Caco-2 (cell line): ENCODE data around the gene PARP1. TPM values are rescaled to one million over a fixed set of nuclear protein-coding genes. Genes with fewer than 3 reads are reported as not detected.

Experiments
- BruUV-seq: library from RNA; stranded (reverse); fragments of 400-500 nt; replicated peaks from 2 replicates; lab custom pipeline; 2021; lab: Mats Ljungman, UMichigan
- CTCF ChIA-PET: fragments of 300-600 bp; sonication (Branson Sonifier 250); formaldehyde crosslinking; loops from one replicate; lab custom pipeline; 2022; ENCODE audit warnings: antibody characterized with exemption; lab: Charles Lee
- POLR2A ChIA-PET: fragments of 300-600 bp; sonication (Branson Sonifier 250); formaldehyde crosslinking; loops from one replicate; lab custom pipeline; 2022; ENCODE audit warnings: antibody characterized with exemption; lab: Charles Lee
- DNase-seq, 2 experiments: peaks; one replicate each; pipeline versions ENCODE4 v3.0.0 to v3.0.0-alpha.2; 2020 to 2022
- H3K27me3 ChIP-seq: replicated peaks from 2 replicates; pipeline ENCODE4 v1.6.0; 2011; ENCODE audit warnings: low read length; ENCODE audit not compliant: control insufficient read depth, insufficient read depth
- H3K36me3 ChIP-seq: 2 replicates; pipeline ENCODE4 v1.5.1; 2011; ENCODE audit warnings: low read length; ENCODE audit not compliant: control insufficient read depth, insufficient read depth
- H3K4me1 ChIP-seq: fragments of 250-450 bp; sonication (Bioruptor Pico); 2 replicates; pipeline ENCODE4 v1.5.1; 2020; ENCODE audit warnings: mild to moderate bottlenecking
- H3K4me3 ChIP-seq: 2 replicates; pipeline ENCODE4 v1.5.1; 2011; ENCODE audit warnings: low read depth, mild to moderate bottlenecking, control low read depth, low read length
- H3K9me3 ChIP-seq: fragments of 250-450 bp; sonication (Bioruptor Pico); 2 replicates; pipeline ENCODE4 v1.5.1; 2020; ENCODE audit warnings: mild to moderate bottlenecking, moderate library complexity
- H3K27ac Mint-ChIP-seq: one replicate; pipeline ENCODE4 v1.8.0; 2022; ENCODE audit warnings: mixed read lengths; ENCODE audit not compliant: unreplicated experiment
- H3K27me3 Mint-ChIP-seq: one replicate; pipeline ENCODE4 v1.8.0; 2022; ENCODE audit warnings: mixed read lengths; ENCODE audit not compliant: insufficient read depth, unreplicated experiment
- H3K36me3 Mint-ChIP-seq: one replicate; pipeline ENCODE4 v1.8.0; 2022; ENCODE audit warnings: mild to moderate bottlenecking, mixed read lengths; ENCODE audit not compliant: insufficient read depth, unreplicated experiment
- H3K4me1 Mint-ChIP-seq: one replicate; pipeline ENCODE4 v1.8.0; 2022; ENCODE audit warnings: low read depth, mixed read lengths; ENCODE audit not compliant: unreplicated experiment
- H3K4me3 Mint-ChIP-seq: one replicate; pipeline ENCODE4 v1.8.0; 2022; ENCODE audit warnings: mild to moderate bottlenecking, moderate library complexity, mixed read lengths; ENCODE audit not compliant: unreplicated experiment
- H3K9me3 Mint-ChIP-seq: one replicate; pipeline ENCODE4 v1.8.0; 2022; ENCODE audit warnings: mixed read lengths; ENCODE audit not compliant: unreplicated experiment
- CTCF ChIP-seq, 2 experiments: fragments of 200-600 bp in 1 of 2; IDR thresholded peaks; 1 replicate in 1 of 2; 2 replicates in 1 of 2; pipeline versions ENCODE4 v1.5.1 to v1.8.0; 2011 to 2022; ENCODE audit warnings: antibody characterized with exemption in 1 of 2, control low read depth in 1 of 2, inconsistent platforms in 1 of 2, low read depth in 1 of 2, low read length in 1 of 2, mild to moderate bottlenecking in 1 of 2, moderate library complexity in 1 of 2; ENCODE audit not compliant: insufficient read depth in 1 of 2, severe bottlenecking in 1 of 2, unreplicated experiment in 1 of 2
- intact Hi-C: fragments of 100-400 bp; cut with micrococcal nuclease; formaldehyde crosslinking; loops from one replicate; pipeline ENCODE4 v1.10.0; 2022; ENCODE audit not compliant: unreplicated experiment
- total RNA-seq: library from RNA; stranded (reverse); gene quantifications from 2 replicates; pipeline ENCODE4 v1.2.3, GENCODE V29; 2022

PARP1 gene
- total RNA-seq, 1 experiment from 2014 or later = 136 TPM

GRCh38 chr1:226449823-226450222, 41.9 kb upstream of the PARP1 start:
- Histone ChIP-seq H3K4me1 (no peaks in the 10 kb centered on the region), H3K4me3 (no peak overlapping the region), H3K36me3 (no peaks in the 10 kb centered on the region), H3K27me3 (no peaks in the 10 kb centered on the region), H3K9me3 (no peaks in the 10 kb centered on the region)
- Mint-ChIP-seq H3K4me1 (no peaks in the 10 kb centered on the region), H3K9me3 (no peaks in the 10 kb centered on the region), H3K36me3 (no peaks in the 10 kb centered on the region), H3K27ac (no peak overlapping the region), H3K4me3 (no peak overlapping the region), H3K27me3 (no peaks in the 10 kb centered on the region)
- no peak for DNase-seq
- no TSS peak for BruUV-seq
- ChIA-PET POLR2A (interaction anchor here (0.6 kb wide), 1 partner anchor 36 kb away, joined by 3 read pairs; no protein-coding TSS in a partner anchor), CTCF (no interaction called here)
- intact Hi-C loops = no loop called here
- no peak for TF ChIP-seq CTCF (IDR thresholded peaks at IDR 0.05; ENCODE audit: insufficient read depth in 1 of 2, low read depth in 1 of 2, low read length in 1 of 2, severe bottlenecking in 1 of 2, unreplicated experiment in 1 of 2)

GRCh38 chr1:226447932-226448665, 40.2 kb upstream of the PARP1 start:
- no peak for TF ChIP-seq CTCF (IDR thresholded peaks at IDR 0.05; ENCODE audit: insufficient read depth in 1 of 2, low read depth in 1 of 2, low read length in 1 of 2, severe bottlenecking in 1 of 2, unreplicated experiment in 1 of 2)
- Mint-ChIP-seq H3K27ac (no peak overlapping the region), H3K4me3 (no peak overlapping the region), H3K27me3 (peaks cover 6% of the 10 kb centered on the region), H3K9me3 (no peaks in the 10 kb centered on the region), H3K36me3 (no peaks in the 10 kb centered on the region), H3K4me1 (no peaks in the 10 kb centered on the region)
- no TSS peak for BruUV-seq
- ChIA-PET POLR2A (no interaction called here), CTCF (no interaction called here)
- Histone ChIP-seq H3K4me1 (no peaks in the 10 kb centered on the region), H3K9me3 (no peaks in the 10 kb centered on the region), H3K27me3 (no peaks in the 10 kb centered on the region), H3K36me3 (no peaks in the 10 kb centered on the region), H3K4me3 (no peak overlapping the region)
- intact Hi-C loops = no loop called here
- DNase-seq = no peak

- H3K36me3 Mint-ChIP-seq = no peaks in the 10 kb centered on the region
- H3K4me1 Mint-ChIP-seq = no peaks in the 10 kb centered on the region
- POLR2A ChIA-PET = interaction anchor here (0.5 kb wide), 1 partner anchor 481 kb away, joined by 5 read pairs; no protein-coding TSS in a partner anchor
- no peaks in the 10 kb centered on the region for H3K9me3 Mint-ChIP-seq
- BruUV-seq = no TSS peak
- Histone ChIP-seq H3K36me3 (no peaks in the 10 kb centered on the region), H3K27me3 (no peaks in the 10 kb centered on the region), H3K4me3 (no peak overlapping the region), H3K9me3 (no peaks in the 10 kb centered on the region), H3K4me1 (no peaks in the 10 kb centered on the region)
- no peak overlapping the region for H3K4me3 Mint-ChIP-seq
- peaks cover 6% of the 10 kb centered on the region for H3K27me3 Mint-ChIP-seq
- intact Hi-C loops = no loop called here
- H3K27ac Mint-ChIP-seq = no peak overlapping the region
- CTCF ChIA-PET = interaction anchor here (1.0 kb wide), 1 partner anchor 29 kb away, joined by 3 read pairs; no protein-coding TSS in a partner anchor
- no peak for DNase-seq
- TF ChIP-seq CTCF (IDR thresholded peaks at IDR 0.05; ENCODE audit: insufficient read depth in 1 of 2, low read depth in 1 of 2, low read length in 1 of 2, severe bottlenecking in 1 of 2, unreplicated experiment in 1 of 2) = no peak
Measured at GRCh38 chr1:226446094-226446493, 38.2 kb upstream of the PARP1 start.
